ENCODE data around the gene MTR.

Gene MTR

GRCh38 chr1:236779312-236779711 lies 15.8 kb upstream of the MTR start:
- no peak for TF ChIP-seq CTCF (IDR thresholded peaks at IDR 0.05)

GRCh38 chr1:236785477-236785876 lies 9.6 kb upstream of the MTR start:
- no peak for TF ChIP-seq CTCF (IDR thresholded peaks at IDR 0.05)

DNA sequence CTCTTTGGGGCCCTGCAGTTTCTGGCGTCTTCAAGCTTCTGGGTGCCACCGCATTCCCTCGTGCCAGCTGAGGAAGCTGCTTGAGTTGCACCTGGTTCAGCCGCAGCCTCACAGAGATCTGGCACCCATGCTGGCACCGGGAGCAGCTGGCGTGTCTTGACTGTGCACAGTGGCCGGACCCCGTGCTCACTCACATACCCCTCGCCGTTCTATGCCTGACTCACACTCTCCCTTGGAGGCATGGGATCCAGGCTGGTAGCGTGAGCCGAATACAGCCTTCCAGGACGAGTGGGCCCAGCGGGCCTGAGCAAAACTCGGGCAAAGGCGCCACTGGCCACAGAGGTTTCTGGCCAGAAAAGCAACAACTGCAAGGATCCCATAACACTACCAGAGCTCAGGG lies 8.6 kb upstream of the MTR start:
- TF ChIP-seq CTCF (IDR thresholded peaks at IDR 0.05) = no peak

DNA sequence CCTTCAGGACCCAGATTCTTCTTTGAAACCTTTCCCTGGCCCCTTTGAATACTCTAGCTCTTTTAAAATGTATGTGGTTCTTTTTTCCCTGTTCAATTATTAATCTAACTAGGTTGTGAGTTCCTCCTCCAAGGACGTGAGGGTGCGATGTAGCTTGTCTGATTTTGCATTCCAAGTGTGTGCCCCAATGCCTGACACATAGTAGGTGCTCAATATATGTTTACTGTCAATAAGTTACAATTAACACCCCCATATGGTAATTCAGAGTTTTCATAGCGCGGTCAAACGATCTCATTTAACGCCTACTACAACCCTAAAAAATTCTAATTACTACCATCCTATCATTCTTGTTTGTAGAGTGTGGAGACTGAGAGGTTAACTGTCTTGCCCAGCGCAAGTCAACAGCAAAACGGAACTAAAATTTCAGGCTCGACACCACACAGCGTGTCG lies 482 bp upstream of the MTR start:
- no peak for TF ChIP-seq CTCF (IDR thresholded peaks at IDR 0.05)

GRCh38 chr1:236795757-236796667 lies 920 bp downstream of the MTR start:
- no peak for TF ChIP-seq CTCF (IDR thresholded peaks at IDR 0.05)

DNA sequence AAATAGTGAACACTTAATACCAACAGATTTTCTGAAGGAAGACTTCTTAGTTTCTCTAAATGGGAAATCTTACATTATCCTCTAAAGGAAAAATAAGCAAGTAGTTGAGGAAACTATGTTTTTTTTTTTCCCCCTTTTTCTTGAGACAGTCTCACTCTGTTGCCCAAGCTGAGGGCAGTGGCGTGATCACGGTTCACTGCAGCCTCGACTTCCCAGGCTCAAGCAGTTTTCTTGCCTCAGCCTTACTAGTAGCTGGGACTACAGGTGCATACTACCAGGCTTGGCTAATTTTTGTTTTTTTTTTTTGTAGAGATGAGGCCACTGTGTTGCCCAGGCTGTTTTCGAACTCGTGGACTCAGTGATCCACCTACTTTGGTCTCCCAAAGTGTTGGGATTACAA lies 3.9 kb downstream of the MTR start:
- no peak for TF ChIP-seq CTCF (IDR thresholded peaks at IDR 0.05)

DNA sequence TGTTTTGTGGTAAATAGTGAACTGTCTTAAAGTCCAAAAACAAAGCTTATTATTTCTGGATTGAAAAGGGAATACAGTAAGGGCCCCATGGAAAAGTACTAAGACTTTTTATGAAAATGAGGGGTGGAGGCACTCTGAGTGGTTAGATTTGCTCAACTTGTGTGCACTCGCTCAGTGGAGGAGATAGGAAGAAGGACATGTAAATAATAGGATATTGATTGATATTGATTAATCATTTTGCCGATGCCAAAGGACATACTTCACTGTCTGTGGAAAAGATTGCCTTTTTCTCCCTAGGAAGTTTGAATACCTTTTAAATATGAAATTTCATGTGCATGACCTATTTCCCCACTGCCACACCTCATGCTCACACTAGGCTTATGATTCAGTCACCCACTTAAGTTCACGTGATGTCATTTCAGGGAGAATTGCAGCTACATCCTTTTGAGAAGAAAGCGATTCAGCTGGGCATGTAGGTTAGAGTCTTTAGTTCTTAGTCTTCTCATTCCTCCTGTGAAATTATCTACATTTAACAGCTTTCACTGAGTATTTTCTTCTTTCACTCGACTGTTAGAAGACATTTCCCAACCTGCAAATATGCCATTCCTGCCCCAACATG lies 5.0 kb downstream of the MTR start:
- no peak for TF ChIP-seq CTCF (IDR thresholded peaks at IDR 0.05)
